ENCODE data around the gene TRPC6. TPM values are rescaled to one million over a fixed set of nuclear protein-coding genes. Genes with fewer than 3 reads are reported as not detected.

TRPC6 gene
- total RNA-seq, 1 donor from 2014 or later, result 0.79 TPM

DNA sequence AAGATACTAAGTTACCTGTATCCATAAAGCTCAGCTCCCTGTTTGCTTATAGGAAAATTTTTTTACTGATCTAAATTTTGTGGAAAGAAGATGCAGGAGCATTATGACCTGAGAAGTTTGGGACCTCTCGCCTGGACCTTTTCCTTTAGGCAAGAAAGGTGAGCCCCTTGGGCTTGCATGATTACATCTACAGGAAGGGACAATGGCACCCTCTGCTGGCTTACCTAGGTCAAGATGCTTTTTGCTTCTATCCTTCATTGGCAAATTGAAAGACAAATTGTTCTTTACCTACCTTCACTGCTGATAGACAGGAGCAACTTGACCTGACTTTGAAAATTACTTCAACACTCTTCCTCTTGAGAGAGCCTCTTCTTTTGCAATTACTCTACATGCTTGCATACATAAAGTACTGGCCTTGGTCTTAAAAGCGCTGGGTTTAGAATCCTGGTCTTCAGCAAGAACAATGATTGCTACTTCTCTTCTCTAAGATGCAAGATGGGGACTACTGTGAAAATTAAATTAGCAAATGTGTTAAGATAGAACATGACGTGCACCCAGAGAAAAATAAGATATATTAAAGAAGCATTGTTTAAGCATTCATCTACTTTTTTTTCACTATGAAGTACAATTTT lies 147.2 kb downstream of the TRPC6 start:
- DNase-seq (ENCODE audit: low read depth) (peak; percentile 58), FAIRE-seq (no peak)
- H3K36me3 ChIP-seq (ENCODE audit: control insufficient read depth, insufficient read depth, low read length), result no peaks in the 10 kb centered on the region

DNA sequence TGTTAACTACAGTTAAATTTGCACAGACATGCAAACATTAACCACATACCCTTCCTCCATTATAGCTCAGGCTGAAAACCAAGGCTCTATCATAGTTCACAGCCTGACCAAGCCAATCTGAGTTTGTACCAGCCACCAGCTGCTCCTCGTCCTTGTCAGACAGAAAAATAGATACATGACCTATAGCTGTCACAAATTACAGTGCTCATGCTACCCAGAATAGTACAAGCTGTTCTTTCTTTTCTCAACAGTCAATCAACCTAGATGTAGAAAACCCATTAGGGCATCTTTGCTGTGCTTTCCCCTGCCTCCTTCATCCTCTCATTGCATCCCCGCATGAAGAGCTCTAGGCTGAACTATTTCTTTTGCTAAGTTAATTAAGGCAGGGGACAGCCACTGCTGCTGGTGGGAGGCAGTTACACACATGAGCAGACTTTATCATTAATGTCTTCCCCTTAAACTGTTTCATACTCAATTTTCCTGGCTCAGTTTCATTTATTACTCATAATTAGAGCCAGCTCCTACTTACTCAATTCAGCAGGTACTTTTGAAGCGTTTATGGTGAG lies 148.3 kb downstream of the TRPC6 start:
- no peak for FAIRE-seq
- TF ChIP-seq, protein P1, sequence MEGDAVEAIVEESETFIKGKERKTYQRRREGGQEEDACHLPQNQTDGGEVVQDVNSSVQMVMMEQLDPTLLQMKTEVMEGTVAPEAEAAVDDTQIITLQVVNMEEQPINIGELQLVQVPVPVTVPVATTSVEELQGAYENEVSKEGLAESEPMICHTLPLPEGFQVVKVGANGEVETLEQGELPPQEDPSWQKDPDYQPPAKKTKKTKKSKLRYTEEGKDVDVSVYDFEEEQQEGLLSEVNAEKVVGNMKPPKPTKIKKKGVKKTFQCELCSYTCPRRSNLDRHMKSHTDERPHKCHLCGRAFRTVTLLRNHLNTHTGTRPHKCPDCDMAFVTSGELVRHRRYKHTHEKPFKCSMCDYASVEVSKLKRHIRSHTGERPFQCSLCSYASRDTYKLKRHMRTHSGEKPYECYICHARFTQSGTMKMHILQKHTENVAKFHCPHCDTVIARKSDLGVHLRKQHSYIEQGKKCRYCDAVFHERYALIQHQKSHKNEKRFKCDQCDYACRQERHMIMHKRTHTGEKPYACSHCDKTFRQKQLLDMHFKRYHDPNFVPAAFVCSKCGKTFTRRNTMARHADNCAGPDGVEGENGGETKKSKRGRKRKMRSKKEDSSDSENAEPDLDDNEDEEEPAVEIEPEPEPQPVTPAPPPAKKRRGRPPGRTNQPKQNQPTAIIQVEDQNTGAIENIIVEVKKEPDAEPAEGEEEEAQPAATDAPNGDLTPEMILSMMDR (IDR thresholded peaks at IDR 0.05; ENCODE audit: insufficient read depth, low read length, severe bottlenecking), result no peak

More for the DNA sequence above, 147.2 kb downstream of the TRPC6 start:
- Histone ChIP-seq H3K27me3 (ENCODE audit: control insufficient read depth, insufficient read depth, low read length) (no peaks in the 10 kb centered on the region), H3K4me3 (ENCODE audit: low read depth, low read length) (no peak overlapping the region)
- TF ChIP-seq, protein P1 (IDR thresholded peaks at IDR 0.05; ENCODE audit: insufficient read depth, low read length, severe bottlenecking), result peak; percentile 80

DNA sequence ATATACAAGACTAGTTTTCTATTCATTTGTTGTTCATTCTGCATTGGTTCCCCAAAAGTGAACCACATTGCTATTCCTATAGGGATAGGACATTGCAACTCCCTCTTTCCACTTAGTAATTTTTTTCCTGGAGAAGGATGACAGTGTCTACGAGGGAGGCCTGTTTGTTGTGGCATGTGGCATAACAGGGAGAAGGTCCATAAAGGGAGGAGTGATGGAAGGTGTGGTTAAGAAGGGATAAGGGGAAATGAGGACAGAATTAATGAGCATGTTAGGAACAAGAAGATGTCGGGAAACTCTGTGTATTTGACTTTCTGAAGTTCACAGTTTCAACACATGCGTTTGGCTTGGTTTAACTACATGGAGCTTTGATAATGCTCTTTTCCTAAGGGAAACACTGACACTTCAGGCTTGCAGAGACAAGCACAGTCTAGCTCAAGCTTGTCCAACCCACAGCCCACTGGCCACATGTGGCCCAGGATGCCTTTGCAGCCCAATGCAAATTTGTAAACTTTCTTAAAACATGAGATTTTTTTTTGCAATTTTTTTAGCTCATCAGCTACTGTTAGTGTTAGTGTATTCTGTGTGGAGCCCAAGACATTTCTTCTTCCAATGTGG lies 149.7 kb downstream of the TRPC6 start:
- FAIRE-seq, result no peak

More for the DNA sequence above, 148.3 kb downstream of the TRPC6 start:
- Histone ChIP-seq H3K36me3 (ENCODE audit: control insufficient read depth, insufficient read depth, low read length) (no peaks in the 10 kb centered on the region), H3K27me3 (ENCODE audit: control insufficient read depth, insufficient read depth, low read length) (no peaks in the 10 kb centered on the region), H3K4me3 (ENCODE audit: low read depth, low read length) (no peak overlapping the region)
- DNase-seq (ENCODE audit: low read depth), result no peak

DNA sequence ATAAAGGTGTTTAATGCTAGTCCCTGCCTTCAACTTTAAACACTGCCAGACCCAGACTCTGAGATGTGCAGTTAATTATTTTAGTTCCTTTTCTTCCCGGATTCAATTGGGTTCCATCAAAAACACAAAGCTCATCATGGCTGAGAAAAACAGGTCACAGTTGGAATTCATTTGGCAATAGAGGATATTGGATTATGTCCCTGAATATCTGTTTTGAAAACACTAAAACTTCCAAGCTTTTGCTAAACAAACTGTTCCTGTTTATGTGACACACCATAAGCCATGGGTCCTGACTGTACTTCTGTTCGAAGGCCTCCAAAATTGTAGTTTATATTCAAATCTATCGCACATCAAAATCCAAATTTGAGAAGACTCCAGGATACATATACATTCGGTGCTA lies 150.7 kb downstream of the TRPC6 start:
- DNase-seq (ENCODE audit: low read depth), result no peak
- no peaks in the 10 kb centered on the region for H3K27me3 ChIP-seq (ENCODE audit: control insufficient read depth, insufficient read depth, low read length)
- TF ChIP-seq, protein P1 (IDR thresholded peaks at IDR 0.05; ENCODE audit: insufficient read depth, low read length, severe bottlenecking), result no peak
- H3K4me3 ChIP-seq (ENCODE audit: low read depth, low read length), result no peak overlapping the region
- FAIRE-seq, result no peak
- H3K36me3 ChIP-seq (ENCODE audit: control insufficient read depth, insufficient read depth, low read length), result no peaks in the 10 kb centered on the region

More for the DNA sequence above, 149.7 kb downstream of the TRPC6 start:
- no peaks in the 10 kb centered on the region for H3K27me3 ChIP-seq (ENCODE audit: control insufficient read depth, insufficient read depth, low read length)
- H3K36me3 ChIP-seq (ENCODE audit: control insufficient read depth, insufficient read depth, low read length), result no peaks in the 10 kb centered on the region
- TF ChIP-seq, protein P1 (IDR thresholded peaks at IDR 0.05; ENCODE audit: insufficient read depth, low read length, severe bottlenecking), result no peak
- H3K4me3 ChIP-seq (ENCODE audit: low read depth, low read length), result no peak overlapping the region
- peak; percentile 73 for DNase-seq (ENCODE audit: low read depth)

DNA sequence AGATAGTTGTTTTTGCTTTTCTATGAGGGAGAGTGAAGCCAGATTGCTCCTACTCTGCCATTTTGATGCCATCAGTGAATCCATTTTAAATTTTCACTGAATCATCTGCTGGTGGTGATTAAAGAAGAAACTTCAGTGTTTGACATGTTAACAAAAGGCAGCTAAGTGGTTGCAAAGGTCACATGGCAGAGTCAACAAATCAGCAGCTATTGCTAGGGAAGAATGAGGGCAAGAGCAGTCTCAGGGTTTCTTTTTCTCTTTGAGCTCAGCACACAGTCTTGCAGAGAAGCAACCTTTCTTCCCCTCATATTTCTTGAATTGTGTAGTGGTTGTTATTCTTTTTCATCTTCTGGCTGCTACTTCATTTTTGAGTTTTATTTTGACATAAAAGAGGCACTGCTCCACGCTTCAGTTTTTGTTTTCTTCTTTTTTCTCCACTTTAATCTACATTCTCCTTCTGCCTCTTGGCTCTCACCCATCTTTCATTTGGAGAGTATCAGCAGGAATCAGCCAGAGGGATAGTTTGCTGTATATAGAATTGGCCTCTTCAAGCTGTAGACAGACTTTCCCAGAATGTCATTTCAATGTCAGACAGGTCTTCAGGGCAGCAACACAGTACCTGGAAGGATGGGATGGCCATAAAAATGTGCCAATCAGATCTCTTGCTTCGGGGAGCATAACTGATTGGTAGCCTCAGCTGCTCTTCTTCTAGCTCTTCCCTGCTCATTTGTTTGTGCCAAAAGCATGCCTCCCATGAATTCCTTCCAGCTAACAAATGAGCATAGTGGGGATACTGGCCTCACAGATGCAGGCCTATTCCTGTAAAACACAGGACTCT lies 153.9 kb downstream of the TRPC6 start:
- Histone ChIP-seq H3K36me3 (ENCODE audit: control insufficient read depth, insufficient read depth, low read length) (no peaks in the 10 kb centered on the region), H3K27me3 (ENCODE audit: control insufficient read depth, insufficient read depth, low read length) (no peaks in the 10 kb centered on the region), H3K4me3 (ENCODE audit: low read depth, low read length) (no peak overlapping the region)
- FAIRE-seq, result no peak
- TF ChIP-seq, protein P1 (IDR thresholded peaks at IDR 0.05; ENCODE audit: insufficient read depth, low read length, severe bottlenecking), result no peak
- DNase-seq (ENCODE audit: low read depth), result no peak

Measured in bronchial epithelial cell (primary cell).